GM12892 (cell line): ENCODE data around the gene SLC7A1.

Experiments used
- DNase-seq: peaks from one replicate; pipeline ENCODE4 v3.0.0; 2011; ENCODE audit not compliant: insufficient read length
- FAIRE-seq: peaks from 2 replicates; lab custom pipeline; 2011; peaks lifted over from hg19 to GRCh38; lab: Jason Lieb, UNC
- POLR2A ChIP-seq: IDR thresholded peaks from 2 replicates; pipeline ENCODE4 v1.6.1; 2011; ENCODE audit warnings: low read depth, low read length, control low read depth
- POLR2AphosphoS5 ChIP-seq: IDR thresholded peaks from 2 replicates; pipeline ENCODE4 v1.6.1; 2011; ENCODE audit warnings: low read depth, low read length, control low read depth
- TAF1 ChIP-seq: IDR thresholded peaks from 2 replicates; pipeline ENCODE4 v1.6.1; 2011; ENCODE audit warnings: low read depth, mild to moderate bottlenecking, control low read depth, low read length, borderline replicate concordance

SLC7A1 gene

GRCh38 chr13:29536853-29537252 lies 58.6 kb downstream of the SLC7A1 start:
- no peak for TF ChIP-seq POLR2A
- no peak for TF ChIP-seq TAF1
- TF ChIP-seq POLR2AphosphoS5: no peak
- no peak for FAIRE-seq

GRCh38 chr13:29535663-29536655 lies 59.5 kb downstream of the SLC7A1 start:
- DNase-seq (no peak), FAIRE-seq (no peak)
- TF ChIP-seq TAF1 (no peak), POLR2A (no peak), POLR2AphosphoS5 (no peak)

More at GRCh38 chr13:29536853-29537252, 58.6 kb downstream of the SLC7A1 start:
- no peak for DNase-seq

GRCh38 chr13:29534083-29534482 lies 61.4 kb downstream of the SLC7A1 start:
- TF ChIP-seq POLR2A (no peak), TAF1 (no peak), POLR2AphosphoS5 (no peak)
- FAIRE-seq: no peak
- DNase-seq: no peak

GRCh38 chr13:29532821-29533220 lies 62.7 kb downstream of the SLC7A1 start:
- FAIRE-seq (no peak), DNase-seq (no peak)
- TF ChIP-seq POLR2A: no peak
- no peak for TF ChIP-seq TAF1
- TF ChIP-seq POLR2AphosphoS5: no peak

GRCh38 chr13:29532116-29532515 lies 63.4 kb downstream of the SLC7A1 start:
- DNase-seq (no peak), FAIRE-seq (no peak)
- TF ChIP-seq POLR2A: no peak

GRCh38 chr13:29530901-29531300 lies 64.6 kb downstream of the SLC7A1 start:
- TF ChIP-seq POLR2A (no peak), POLR2AphosphoS5 (no peak), TAF1 (no peak)
- DNase-seq: no peak
- no peak for FAIRE-seq

- DNase-seq: no peak
- no peak for TF ChIP-seq POLR2AphosphoS5
- no peak for TF ChIP-seq POLR2A
- no peak for TF ChIP-seq TAF1
- no peak for FAIRE-seq
Measured at GRCh38 chr13:29529754-29530153, 65.7 kb downstream of the SLC7A1 start.

GRCh38 chr13:29527916-29528315 lies 67.6 kb downstream of the SLC7A1 start:
- DNase-seq: no peak
- no peak for FAIRE-seq
- no peak for TF ChIP-seq POLR2AphosphoS5
- no peak for TF ChIP-seq POLR2A

GRCh38 chr13:29527511-29527910 lies 68.0 kb downstream of the SLC7A1 start:
- no peak for DNase-seq
- no peak for FAIRE-seq
- TF ChIP-seq TAF1 (no peak), POLR2A (no peak), POLR2AphosphoS5 (no peak)

GRCh38 chr13:29526741-29527140 lies 68.7 kb downstream of the SLC7A1 start:
- DNase-seq: no peak
- FAIRE-seq: no peak
- TF ChIP-seq POLR2A (no peak), POLR2AphosphoS5 (no peak), TAF1 (no peak)

- TF ChIP-seq POLR2A (no peak), POLR2AphosphoS5 (no peak), TAF1 (no peak)
- FAIRE-seq (no peak), DNase-seq (no peak)
Measured at GRCh38 chr13:29525757-29526156, 69.7 kb downstream of the SLC7A1 start.

GRCh38 chr13:29524641-29525040 lies 70.8 kb downstream of the SLC7A1 start:
- DNase-seq (no peak), FAIRE-seq (no peak)
- no peak for TF ChIP-seq POLR2A
- no peak for TF ChIP-seq POLR2AphosphoS5
- no peak for TF ChIP-seq TAF1

- TF ChIP-seq POLR2A (no peak), POLR2AphosphoS5 (no peak), TAF1 (no peak)
- DNase-seq (no peak), FAIRE-seq (no peak)
Measured at GRCh38 chr13:29524176-29524575, 71.3 kb downstream of the SLC7A1 start.
